A549 (cell line): ENCODE data around the gene ZFYVE9. TPM values are rescaled to one million over a fixed set of nuclear protein-coding genes. Genes with fewer than 3 reads are reported as not detected.

Source experiments
- ATAC-seq, 2 experiments: fragments of 200-7000 bp in 1 of 2; fragments of >200 bp in 1 of 2; cut with Nextera tagmentation in 1 of 2; cut with Tn5 transposase in 1 of 2; 3 replicates each; pipeline versions ENCODE4 v1.8.0 to v1.9.1; 2018 to 2020; ENCODE audit warnings: mild to moderate bottlenecking in 1 of 2, moderate library complexity in 1 of 2
- CTCF ChIA-PET: fragments of 300-600 bp; sonication (Branson Sonifier 250); formaldehyde crosslinking; extraction: SDS; loops from one replicate; lab custom pipeline; 2021; ENCODE audit warnings: antibody characterized with exemption, inconsistent platforms; lab: Yijun Ruan, JAX
- POLR2A ChIA-PET: fragments of 350-600 bp; formaldehyde crosslinking; extraction: SDS; loops from one replicate; lab custom pipeline; 2021; ENCODE audit warnings: antibody characterized with exemption, inconsistent platforms; lab: Yijun Ruan, JAX
- DNase-seq, 2 experiments: peaks; one replicate each; pipeline versions ENCODE4 v3.0.0 to v3.0.0-alpha.2; 2011 to 2016; ENCODE audit warnings: low read depth in 1 of 2, low spot score in 1 of 2
- FAIRE-seq: peaks from 2 replicates; lab custom pipeline; 2011; peaks lifted over from hg19 to GRCh38; lab: Jason Lieb, UNC
- H3K27ac ChIP-seq, 2 experiments: fragments of >200 bp; sonication (Bioruptor Twin); formaldehyde crosslinking; 3 replicates each; pipeline ENCODE4 v1.5.1; 2016 to 2017
- H3K4me1 ChIP-seq: fragments of >200 bp; sonication (Bioruptor Twin); formaldehyde crosslinking; 3 replicates; pipeline ENCODE4 v1.6.1; 2016
- H3K4me2 ChIP-seq: fragments of >200 bp; sonication (Bioruptor Twin); formaldehyde crosslinking; 3 replicates; pipeline ENCODE4 v1.6.1; 2016
- H3K4me3 ChIP-seq: fragments of >200 bp; sonication (Bioruptor Twin); formaldehyde crosslinking; 3 replicates; pipeline ENCODE4 v1.5.1; 2016
- H3K9me3 ChIP-seq: fragments of >200 bp; sonication (Bioruptor Twin); formaldehyde crosslinking; 3 replicates; pipeline ENCODE4 v1.6.1; 2016
- CBX2 ChIP-seq: fragments of 200-600 bp; sonication (generic); IDR thresholded peaks from 2 replicates; pipeline ENCODE4 v1.6.1; 2016; ENCODE audit warnings: low read depth, mild to moderate bottlenecking, borderline replicate concordance
- CHD4 ChIP-seq: fragments of 200-600 bp; sonication (generic); IDR thresholded peaks from 2 replicates; pipeline ENCODE4 v1.6.1; 2016; ENCODE audit warnings: antibody characterized with exemption, mild to moderate bottlenecking, borderline replicate concordance
- EHF ChIP-seq: fragments of 250-450 bp; sonication (Bioruptor Pico); IDR thresholded peaks from 2 replicates; pipeline ENCODE4 v1.5.0; 2020; ENCODE audit warnings: mild to moderate bottlenecking
- EHMT2 ChIP-seq: fragments of 200-600 bp; sonication (generic); IDR thresholded peaks from 2 replicates; pipeline ENCODE4 v1.6.1; 2016; ENCODE audit warnings: antibody characterized with exemption, low read depth, mild to moderate bottlenecking, moderate library complexity
- HDAC2 ChIP-seq: fragments of 200-600 bp; sonication (generic); IDR thresholded peaks from 2 replicates; pipeline ENCODE4 v1.6.1; 2016
- HOXB13 ChIP-seq: fragments of 250-450 bp; sonication (Bioruptor Pico); IDR thresholded peaks from 2 replicates; pipeline ENCODE4 v1.5.0; 2020; ENCODE audit warnings: low read depth, mild to moderate bottlenecking, moderate library complexity
- JUNB ChIP-seq: fragments of >200 bp; sonication (Bioruptor Twin); formaldehyde crosslinking; IDR thresholded peaks from 2 replicates; pipeline ENCODE4 v1.6.1; 2016
- KDM1A ChIP-seq: fragments of 200-600 bp; sonication (generic); IDR thresholded peaks from 2 replicates; pipeline ENCODE4 v1.6.1; 2016; ENCODE audit warnings: low read depth, mild to moderate bottlenecking
- KDM5A ChIP-seq: fragments of 200-600 bp; sonication (generic); IDR thresholded peaks from 2 replicates; pipeline ENCODE4 v1.6.1; 2016; ENCODE audit warnings: antibody characterized with exemption, mild to moderate bottlenecking
- MAFK ChIP-seq: fragments of 450-650 bp; IDR thresholded peaks from 2 replicates; pipeline ENCODE4 v1.6.1; 2014; ENCODE audit not compliant: partially characterized antibody
- NFE2L2 ChIP-seq: fragments of 150-350 bp; conservative IDR thresholded peaks from 2 replicates; pipeline ENCODE4 v1.6.1; 2014; ENCODE audit warnings: low read length
- NPAS2 ChIP-seq: fragments of 250-450 bp; sonication (Bioruptor Pico); IDR thresholded peaks from 2 replicates; pipeline ENCODE4 v1.8.0; 2022; ENCODE audit warnings: mild to moderate bottlenecking, moderate library complexity, borderline replicate concordance
- NR3C1 ChIP-seq: fragments of >200 bp; sonication (Bioruptor Twin); formaldehyde crosslinking; IDR thresholded peaks from 3 replicates; pipeline ENCODE4 v1.6.1; 2017
- POLR2A ChIP-seq: IDR thresholded peaks from 2 replicates; pipeline ENCODE4 v1.6.1; 2012; ENCODE audit warnings: mild to moderate bottlenecking, low read length
- POLR2AphosphoS2 ChIP-seq: conservative IDR thresholded peaks from 2 replicates; pipeline ENCODE4 v1.6.1; 2012; ENCODE audit warnings: low read length, improper control_type of control experiment, inconsistent platforms
- RFX5 ChIP-seq: fragments of 450-650 bp; IDR thresholded peaks from 2 replicates; pipeline ENCODE4 v1.7.1; 2014; ENCODE audit warnings: antibody characterized with exemption, mild to moderate bottlenecking, moderate library complexity
- TFCP2L1 ChIP-seq: fragments of 250-450 bp; sonication (Bioruptor Pico); IDR thresholded peaks from 2 replicates; pipeline ENCODE4 v1.5.0; 2021; ENCODE audit warnings: mild to moderate bottlenecking
- TP53 ChIP-seq: fragments of 250-450 bp; sonication (Bioruptor Pico); IDR thresholded peaks from 2 replicates; pipeline ENCODE4 v1.5.0; 2021; ENCODE audit warnings: mild to moderate bottlenecking, moderate library complexity
- ZC3H11A ChIP-seq: fragments of 450-650 bp; IDR thresholded peaks from 2 replicates; pipeline ENCODE4 v1.6.1; 2014; ENCODE audit warnings: antibody characterized with exemption, mild to moderate bottlenecking
- ZNF302 ChIP-seq: fragments of 250-450 bp; sonication (Bioruptor Pico); IDR thresholded peaks from 2 replicates; pipeline ENCODE4 v1.9.0; 2021; ENCODE audit warnings: inconsistent platforms, mild to moderate bottlenecking, moderate library complexity
- WGBS: methylation state at CpG from one replicate; pipeline ENCODE4 v1.1.6; 2017; ENCODE audit errors: missing lambda C conversion rate; 5-methylcytosine and 5-hydroxymethylcytosine counted together
- polyA plus RNA-seq, 4 experiments: library from polyadenylated mRNA; depleted of rRNA in 3 of 4; stranded (reverse); fragments of >200 nt; fragmentation: RNase III in 1 of 4; extraction: RNeasy Plus Mini Kit Qiagen cat#74134 plus additional on column Dnase treatment in 1 of 4; gene quantifications; 2 replicates in 3 of 4; 3 replicates in 1 of 4; pipeline ENCODE4 v1.2.3, GENCODE V29; 2011 to 2017
- TF ChIP-seq, protein P1 (sequence below): fragments of 450-650 bp; IDR thresholded peaks from 2 replicates; pipeline ENCODE4 v1.6.1; 2014; ENCODE audit warnings: antibody characterized with exemption
- TF ChIP-seq, protein P2 (sequence below): IDR thresholded peaks from 2 replicates; pipeline ENCODE4 v1.6.1; 2012
- TF ChIP-seq, protein P3 (sequence below): fragments of 200-600 bp; sonication (generic); IDR thresholded peaks from 2 replicates; pipeline ENCODE4 v1.6.1; 2016; ENCODE audit warnings: antibody characterized with exemption, mild to moderate bottlenecking, moderate library complexity
- TF ChIP-seq, protein P4 (sequence below): fragments of >200 bp; sonication (Bioruptor Twin); formaldehyde crosslinking; IDR thresholded peaks from 3 replicates; pipeline ENCODE4 v1.5.1; 2016
- TF ChIP-seq, protein P5 (sequence below): fragments of 250-450 bp; sonication (Bioruptor Pico); IDR thresholded peaks from 2 replicates; pipeline ENCODE4 v1.5.0; 2020; ENCODE audit warnings: low read depth, mild to moderate bottlenecking, moderate library complexity
- TF ChIP-seq, protein P6 (sequence below): IDR thresholded peaks from 2 replicates; pipeline ENCODE4 v1.6.1; 2012

Gene ZFYVE9
- polyA plus RNA-seq, 2 of the 4 experiments (the other 2 are of a cell fraction): 7.1 to 11.9 TPM

DNA sequence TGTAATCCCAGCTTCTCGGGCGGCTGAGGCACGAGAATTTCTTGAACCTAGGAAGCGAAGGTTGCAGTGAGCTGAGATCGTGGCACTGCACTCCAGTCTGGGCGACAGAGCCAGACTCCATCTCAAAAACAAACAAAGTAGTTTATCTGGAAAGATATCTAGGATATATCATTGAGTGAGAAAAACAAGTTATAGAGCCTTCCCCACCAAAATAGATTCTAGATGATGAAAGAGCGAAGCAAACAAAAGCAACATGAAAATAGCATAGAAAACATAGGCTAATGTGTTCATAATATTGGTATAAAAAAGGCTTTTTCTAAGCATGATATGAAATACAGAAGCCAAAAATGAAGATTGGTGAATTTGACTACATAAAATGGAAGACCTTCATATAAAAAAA lies 52.1 kb downstream of the ZFYVE9 start:
- ATAC-seq (no peak), DNase-seq (no peak)
- Histone ChIP-seq H3K4me3 (no peak overlapping the region), H3K27ac (no peak overlapping the region), H3K4me2 (no peak overlapping the region)
- 76% methylated on average over 7 of the region's 7 CpGs for WGBS
- CTCF ChIA-PET: interaction anchor here (0.5 kb wide), 1 partner anchor 16 kb away, joined by 3 read pairs; no protein-coding TSS in a partner anchor
- TF ChIP-seq HDAC2: no peak
- TF ChIP-seq, all 56 proteins: peak for 0
- Histone ChIP-seq H3K9me3 (no peaks in the 10 kb centered on the region), H3K4me1 (no peaks in the 10 kb centered on the region)
- POLR2A ChIA-PET: no interaction called here
- no peak for FAIRE-seq

DNA sequence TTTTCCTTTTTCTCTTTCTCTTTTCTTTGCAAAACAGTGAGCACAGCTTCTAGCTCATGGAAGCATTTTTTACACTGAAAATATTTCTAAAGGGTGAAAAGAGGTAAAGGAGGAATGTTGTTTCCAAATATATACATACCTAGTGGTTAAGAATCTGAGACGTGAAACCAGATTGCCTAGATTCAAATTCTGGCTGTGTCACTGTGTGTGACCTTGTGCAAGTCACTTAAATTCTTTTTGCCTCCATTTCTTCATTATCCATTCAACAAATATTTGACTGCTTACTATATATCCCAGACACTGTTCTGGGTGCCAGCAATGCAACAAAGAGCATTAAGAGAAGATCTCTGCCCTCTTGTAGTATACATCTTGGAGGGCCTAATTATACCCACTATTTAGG lies 53.3 kb downstream of the ZFYVE9 start:
- H3K4me1 ChIP-seq: no peaks in the 10 kb centered on the region
- H3K27ac ChIP-seq: no peak overlapping the region
- CTCF ChIA-PET: no interaction called here
- 82% methylated on average over 1 of the region's 1 CpG for WGBS
- H3K4me2 ChIP-seq: no peak overlapping the region
- no peak for FAIRE-seq
- TF ChIP-seq NPAS2 (CRISPR knock-in tag) (no peak), TP53 (no peak), TFCP2L1 (CRISPR knock-in tag) (no peak), KDM5A (no peak), POLR2AphosphoS2 (no peak), RFX5 (no peak), ZNF302 (no peak), CHD4 (no peak), NR3C1 (no peak), EHF (CRISPR knock-in tag) (no peak), JUNB (no peak), HOXB13 (no peak), NFE2L2 (no peak)
- TF ChIP-seq, protein P1, sequence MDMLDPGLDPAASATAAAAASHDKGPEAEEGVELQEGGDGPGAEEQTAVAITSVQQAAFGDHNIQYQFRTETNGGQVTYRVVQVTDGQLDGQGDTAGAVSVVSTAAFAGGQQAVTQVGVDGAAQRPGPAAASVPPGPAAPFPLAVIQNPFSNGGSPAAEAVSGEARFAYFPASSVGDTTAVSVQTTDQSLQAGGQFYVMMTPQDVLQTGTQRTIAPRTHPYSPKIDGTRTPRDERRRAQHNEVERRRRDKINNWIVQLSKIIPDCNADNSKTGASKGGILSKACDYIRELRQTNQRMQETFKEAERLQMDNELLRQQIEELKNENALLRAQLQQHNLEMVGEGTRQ: no peak
- TF ChIP-seq, protein P2, sequence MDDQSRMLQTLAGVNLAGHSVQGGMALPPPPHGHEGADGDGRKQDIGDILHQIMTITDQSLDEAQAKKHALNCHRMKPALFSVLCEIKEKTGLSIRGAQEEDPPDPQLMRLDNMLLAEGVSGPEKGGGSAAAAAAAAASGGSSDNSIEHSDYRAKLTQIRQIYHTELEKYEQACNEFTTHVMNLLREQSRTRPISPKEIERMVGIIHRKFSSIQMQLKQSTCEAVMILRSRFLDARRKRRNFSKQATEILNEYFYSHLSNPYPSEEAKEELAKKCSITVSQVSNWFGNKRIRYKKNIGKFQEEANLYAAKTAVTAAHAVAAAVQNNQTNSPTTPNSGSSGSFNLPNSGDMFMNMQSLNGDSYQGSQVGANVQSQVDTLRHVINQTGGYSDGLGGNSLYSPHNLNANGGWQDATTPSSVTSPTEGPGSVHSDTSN: no peak
- no peak overlapping the region for H3K4me3 ChIP-seq
- DNase-seq: no peak
- no peak for ATAC-seq
- POLR2A ChIA-PET: no interaction called here
- H3K9me3 ChIP-seq: no peaks in the 10 kb centered on the region

DNA sequence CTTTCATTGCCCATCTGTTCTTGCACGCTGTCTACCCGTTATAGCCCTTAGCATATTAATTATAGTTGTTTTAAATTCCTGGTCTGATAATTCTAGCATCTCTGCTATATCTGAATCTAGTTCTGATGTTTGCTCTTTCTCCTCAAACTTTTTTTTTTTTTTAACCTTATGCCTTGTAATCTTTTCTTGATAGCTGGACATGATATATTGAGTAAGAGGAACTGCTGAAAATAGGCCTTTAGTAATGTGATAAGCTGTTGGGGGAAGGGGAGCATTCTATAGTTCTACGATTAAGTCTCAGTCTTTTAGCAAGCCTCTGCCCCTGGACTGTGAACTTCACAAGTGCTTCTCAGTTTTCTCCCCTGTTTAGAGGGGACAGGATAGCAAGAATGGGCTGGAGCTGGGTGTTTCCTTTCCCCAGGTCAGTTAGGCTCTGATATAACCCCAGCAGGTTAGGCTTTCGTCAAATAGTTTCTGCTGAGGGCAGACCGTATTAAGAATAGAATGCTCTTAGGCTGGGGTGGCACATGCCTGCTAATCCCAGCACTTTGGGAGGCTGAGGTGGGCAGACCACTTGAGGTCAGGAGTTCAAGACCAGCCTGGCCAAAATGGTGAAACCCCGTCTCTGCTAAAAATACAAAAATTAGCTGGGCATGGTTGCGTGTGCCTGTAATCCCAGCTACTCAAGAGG lies 62.2 kb downstream of the ZFYVE9 start:
- FAIRE-seq (no peak), ATAC-seq (no peak), DNase-seq (no peak)
- no peak overlapping the region for H3K4me3 ChIP-seq
- CTCF ChIA-PET: interaction anchor here (2.0 kb wide), 1 partner anchor 10 kb away, joined by 6 read pairs; no protein-coding TSS in a partner anchor
- no peaks in the 10 kb centered on the region for H3K4me1 ChIP-seq
- no peak overlapping the region for H3K4me2 ChIP-seq
- POLR2A ChIA-PET: no interaction called here
- H3K9me3 ChIP-seq: no peaks in the 10 kb centered on the region
- H3K27ac ChIP-seq: no peak overlapping the region
- TF ChIP-seq, protein P3, sequence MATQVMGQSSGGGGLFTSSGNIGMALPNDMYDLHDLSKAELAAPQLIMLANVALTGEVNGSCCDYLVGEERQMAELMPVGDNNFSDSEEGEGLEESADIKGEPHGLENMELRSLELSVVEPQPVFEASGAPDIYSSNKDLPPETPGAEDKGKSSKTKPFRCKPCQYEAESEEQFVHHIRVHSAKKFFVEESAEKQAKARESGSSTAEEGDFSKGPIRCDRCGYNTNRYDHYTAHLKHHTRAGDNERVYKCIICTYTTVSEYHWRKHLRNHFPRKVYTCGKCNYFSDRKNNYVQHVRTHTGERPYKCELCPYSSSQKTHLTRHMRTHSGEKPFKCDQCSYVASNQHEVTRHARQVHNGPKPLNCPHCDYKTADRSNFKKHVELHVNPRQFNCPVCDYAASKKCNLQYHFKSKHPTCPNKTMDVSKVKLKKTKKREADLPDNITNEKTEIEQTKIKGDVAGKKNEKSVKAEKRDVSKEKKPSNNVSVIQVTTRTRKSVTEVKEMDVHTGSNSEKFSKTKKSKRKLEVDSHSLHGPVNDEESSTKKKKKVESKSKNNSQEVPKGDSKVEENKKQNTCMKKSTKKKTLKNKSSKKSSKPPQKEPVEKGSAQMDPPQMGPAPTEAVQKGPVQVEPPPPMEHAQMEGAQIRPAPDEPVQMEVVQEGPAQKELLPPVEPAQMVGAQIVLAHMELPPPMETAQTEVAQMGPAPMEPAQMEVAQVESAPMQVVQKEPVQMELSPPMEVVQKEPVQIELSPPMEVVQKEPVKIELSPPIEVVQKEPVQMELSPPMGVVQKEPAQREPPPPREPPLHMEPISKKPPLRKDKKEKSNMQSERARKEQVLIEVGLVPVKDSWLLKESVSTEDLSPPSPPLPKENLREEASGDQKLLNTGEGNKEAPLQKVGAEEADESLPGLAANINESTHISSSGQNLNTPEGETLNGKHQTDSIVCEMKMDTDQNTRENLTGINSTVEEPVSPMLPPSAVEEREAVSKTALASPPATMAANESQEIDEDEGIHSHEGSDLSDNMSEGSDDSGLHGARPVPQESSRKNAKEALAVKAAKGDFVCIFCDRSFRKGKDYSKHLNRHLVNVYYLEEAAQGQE: no peak
- TF ChIP-seq POLR2A (no peak), HOXB13 (no peak), EHMT2 (no peak), CBX2 (no peak), KDM1A (no peak), CHD4 (no peak), MAFK (no peak), ZC3H11A (no peak), KDM5A (no peak)
- TF ChIP-seq, protein P4, sequence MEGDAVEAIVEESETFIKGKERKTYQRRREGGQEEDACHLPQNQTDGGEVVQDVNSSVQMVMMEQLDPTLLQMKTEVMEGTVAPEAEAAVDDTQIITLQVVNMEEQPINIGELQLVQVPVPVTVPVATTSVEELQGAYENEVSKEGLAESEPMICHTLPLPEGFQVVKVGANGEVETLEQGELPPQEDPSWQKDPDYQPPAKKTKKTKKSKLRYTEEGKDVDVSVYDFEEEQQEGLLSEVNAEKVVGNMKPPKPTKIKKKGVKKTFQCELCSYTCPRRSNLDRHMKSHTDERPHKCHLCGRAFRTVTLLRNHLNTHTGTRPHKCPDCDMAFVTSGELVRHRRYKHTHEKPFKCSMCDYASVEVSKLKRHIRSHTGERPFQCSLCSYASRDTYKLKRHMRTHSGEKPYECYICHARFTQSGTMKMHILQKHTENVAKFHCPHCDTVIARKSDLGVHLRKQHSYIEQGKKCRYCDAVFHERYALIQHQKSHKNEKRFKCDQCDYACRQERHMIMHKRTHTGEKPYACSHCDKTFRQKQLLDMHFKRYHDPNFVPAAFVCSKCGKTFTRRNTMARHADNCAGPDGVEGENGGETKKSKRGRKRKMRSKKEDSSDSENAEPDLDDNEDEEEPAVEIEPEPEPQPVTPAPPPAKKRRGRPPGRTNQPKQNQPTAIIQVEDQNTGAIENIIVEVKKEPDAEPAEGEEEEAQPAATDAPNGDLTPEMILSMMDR: no peak
- TF ChIP-seq, protein P5, sequence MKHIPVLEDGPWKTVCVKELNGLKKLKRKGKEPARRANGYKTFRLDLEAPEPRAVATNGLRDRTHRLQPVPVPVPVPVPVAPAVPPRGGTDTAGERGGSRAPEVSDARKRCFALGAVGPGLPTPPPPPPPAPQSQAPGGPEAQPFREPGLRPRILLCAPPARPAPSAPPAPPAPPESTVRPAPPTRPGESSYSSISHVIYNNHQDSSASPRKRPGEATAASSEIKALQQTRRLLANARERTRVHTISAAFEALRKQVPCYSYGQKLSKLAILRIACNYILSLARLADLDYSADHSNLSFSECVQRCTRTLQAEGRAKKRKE (CRISPR knock-in tag): no peak
- TF ChIP-seq, protein P6, sequence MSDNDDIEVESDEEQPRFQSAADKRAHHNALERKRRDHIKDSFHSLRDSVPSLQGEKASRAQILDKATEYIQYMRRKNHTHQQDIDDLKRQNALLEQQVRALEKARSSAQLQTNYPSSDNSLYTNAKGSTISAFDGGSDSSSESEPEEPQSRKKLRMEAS: no peak
- 93% methylated on average over 7 of the region's 7 CpGs for WGBS
